GM23248 (cell line): ENCODE results near the gene ZMIZ1. TPM values are rescaled to one million over a fixed set of nuclear protein-coding genes. Genes with fewer than 3 reads are reported as not detected.

ENCODE experiments used
- DNase-seq: peaks from one replicate; pipeline ENCODE4 v3.0.0-alpha.2; 2015
- H2AFZ ChIP-seq: fragments of 200-600 bp; sonication (generic); 2 replicates; pipeline ENCODE4 v1.6.1; 2016; ENCODE audit warnings: antibody characterized with exemption
- H3F3A ChIP-seq: fragments of 200-600 bp; sonication (generic); 2 replicates; pipeline ENCODE4 v1.6.1; 2016; ENCODE audit warnings: mild to moderate bottlenecking, antibody characterized with exemption, mixed run types; ENCODE audit not compliant: insufficient read depth
- H3K27ac ChIP-seq: fragments of 200-600 bp; sonication (generic); 2 replicates; pipeline ENCODE4 v1.5.1; 2016; ENCODE audit warnings: mild to moderate bottlenecking
- H3K27me3 ChIP-seq: fragments of 200-600 bp; sonication (generic); replicated peaks from 2 replicates; pipeline ENCODE4 v1.6.1; 2016; ENCODE audit warnings: mild to moderate bottlenecking; ENCODE audit not compliant: insufficient read depth
- H3K36me3 ChIP-seq: fragments of 200-600 bp; sonication (generic); 2 replicates; pipeline ENCODE4 v1.6.1; 2016; ENCODE audit warnings: low read depth, mild to moderate bottlenecking
- H3K4me1 ChIP-seq: fragments of 200-600 bp; sonication (generic); 2 replicates; pipeline ENCODE4 v1.6.1; 2016; ENCODE audit warnings: mild to moderate bottlenecking; ENCODE audit not compliant: insufficient read depth
- H3K4me2 ChIP-seq: fragments of 200-600 bp; sonication (generic); one replicate; pipeline ENCODE4 v1.6.1; 2016; ENCODE audit warnings: mild to moderate bottlenecking; ENCODE audit not compliant: unreplicated experiment
- H3K4me3 ChIP-seq: fragments of 200-600 bp; sonication (generic); 2 replicates; pipeline ENCODE4 v1.5.1; 2016; ENCODE audit warnings: mild to moderate bottlenecking
- H3K79me2 ChIP-seq: fragments of 200-600 bp; sonication (generic); 2 replicates; pipeline ENCODE4 v1.6.1; 2016; ENCODE audit warnings: mild to moderate bottlenecking; ENCODE audit not compliant: insufficient read depth
- H3K9ac ChIP-seq: fragments of 200-600 bp; sonication (generic); 2 replicates; pipeline ENCODE4 v1.6.1; 2016; ENCODE audit warnings: mild to moderate bottlenecking
- H3K9me2 ChIP-seq: fragments of 200-600 bp; sonication (generic); 2 replicates; pipeline ENCODE4 v1.6.1; 2016; ENCODE audit warnings: mixed run types, mild to moderate bottlenecking, moderate library complexity; ENCODE audit not compliant: insufficient read depth
- H3K9me3 ChIP-seq: fragments of 200-600 bp; sonication (generic); one replicate; pipeline ENCODE4 v1.6.1; 2017; ENCODE audit warnings: low read depth
- H4K20me1 ChIP-seq: fragments of 200-600 bp; sonication (generic); 2 replicates; pipeline ENCODE4 v1.6.0; 2016; ENCODE audit not compliant: insufficient read depth
- EZH2 ChIP-seq: fragments of 200-600 bp; sonication (generic); IDR thresholded peaks from 2 replicates; pipeline ENCODE4 v1.6.1; 2018; ENCODE audit warnings: antibody characterized with exemption, mild to moderate bottlenecking; ENCODE audit not compliant: insufficient read depth, poor library complexity, severe bottlenecking
- EZH2phosphoT487 ChIP-seq: fragments of 200-600 bp; sonication (generic); IDR thresholded peaks from 2 replicates; pipeline ENCODE4 v1.6.1; 2018; ENCODE audit warnings: antibody characterized with exemption, moderate library complexity, mild to moderate bottlenecking, low read depth; ENCODE audit not compliant: insufficient read depth
- WGBS, 2 experiments: methylation state at CpG; one replicate each; pipeline ENCODE4 v1.1.6; 2015 to 2017; ENCODE audit warnings: low lambda C conversion rate in 2 of 2, low coverage in 1 of 2; ENCODE audit errors: missing lambda C conversion rate in 2 of 2; 5-methylcytosine and 5-hydroxymethylcytosine counted together
- in situ Hi-C: fragments of 300-500 bp; cut with MboI; formaldehyde crosslinking; loops from 2 replicates; pipeline ENCODE4 v1.15.0; 2020
- polyA plus RNA-seq: library from polyadenylated mRNA; unstranded; fragments of >200 nt; fragmentation: Nextera tagmentation; extraction: Ambion mirVana; gene quantifications from 2 replicates; pipeline ENCODE4 v1.2.1, GENCODE V29; 2016
- total RNA-seq: library from RNA; depleted of rRNA; stranded (reverse); fragments of >200 nt; shearing (Covaris generic); gene quantifications from 2 replicates; pipeline ENCODE4 v1.2.3, GENCODE V29; 2014

The ZMIZ1 gene
- total and polyA plus RNA-seq, 2 experiments from 2014 or later: 21.9 to 28.4 TPM

DNA sequence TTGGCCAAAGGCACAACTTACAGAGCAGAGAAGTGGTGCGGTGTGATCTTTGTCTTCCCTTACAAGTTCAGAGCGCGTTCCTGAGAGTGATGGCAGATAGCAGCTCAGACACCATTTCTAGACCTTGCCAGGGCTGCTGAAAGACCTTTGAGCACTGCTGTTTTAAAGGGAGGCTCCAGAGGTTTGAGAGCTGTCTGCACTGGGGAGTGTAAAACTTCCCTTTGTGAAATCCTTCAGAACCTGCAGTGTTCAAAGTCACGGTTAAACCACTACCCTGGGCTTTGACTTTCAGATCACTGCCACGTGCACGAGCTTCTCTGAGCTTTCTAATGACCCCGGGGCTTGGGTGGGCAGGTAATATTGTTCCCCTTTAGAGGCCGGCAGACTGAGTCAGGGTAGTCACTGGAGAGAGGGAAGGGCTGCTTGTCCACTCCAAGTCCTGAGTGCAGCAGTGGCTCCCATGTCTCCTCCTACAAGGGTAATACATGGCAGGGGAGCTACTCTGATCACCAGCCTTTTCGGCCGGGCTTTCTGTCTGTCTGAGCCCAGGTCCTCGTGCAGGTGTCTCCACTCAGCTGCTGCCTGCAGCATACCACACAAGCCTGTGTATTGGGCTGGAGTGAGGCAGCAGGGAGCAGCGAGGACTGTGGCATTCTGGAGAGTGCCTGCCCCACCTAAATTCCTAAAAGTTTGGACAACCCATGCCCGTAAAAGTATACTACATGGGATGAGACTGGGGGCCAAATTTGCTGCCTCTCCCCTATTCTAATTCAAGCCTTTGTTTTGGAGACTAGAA lies 63.3 kb downstream of the ZMIZ1 start:
- no peaks in the 10 kb centered on the region for H3K9me3 ChIP-seq
- H3K27ac ChIP-seq: no peak overlapping the region
- no peak overlapping the region for H3K4me2 ChIP-seq
- H3K79me2 ChIP-seq: peaks cover 99% of the 10 kb centered on the region
- H3K4me3 ChIP-seq: no peak overlapping the region
- no peak for DNase-seq
- H3K9me2 ChIP-seq: no peaks in the 10 kb centered on the region
- no peak overlapping the region for H3K9ac ChIP-seq
- H2AFZ ChIP-seq: no peak overlapping the region
- in situ Hi-C loops: no loop called here
- no peaks in the 10 kb centered on the region for H3K27me3 ChIP-seq
- TF ChIP-seq EZH2phosphoT487: no peak
- no peak for TF ChIP-seq EZH2
- peaks cover 14% of the 10 kb centered on the region for H3F3A ChIP-seq
- WGBS, 2 experiments: 84 to 85% methylated on average over 13 of the region's 13 CpGs
- peaks cover 7% of the 10 kb centered on the region; the same call in 1 of the 2 replicates for H3K36me3 ChIP-seq
- H4K20me1 ChIP-seq: no peaks in the 10 kb centered on the region
- H3K4me1 ChIP-seq: peaks cover 37% of the 10 kb centered on the region

- H3K4me2 ChIP-seq: no peak overlapping the region
- H3K36me3 ChIP-seq: peaks cover 7% of the 10 kb centered on the region; the same call in 1 of the 2 replicates
- H2AFZ ChIP-seq: no peak overlapping the region
- no peaks in the 10 kb centered on the region for H3K9me2 ChIP-seq
- no peaks in the 10 kb centered on the region for H3K9me3 ChIP-seq
- in situ Hi-C loops: no loop called here
- no peaks in the 10 kb centered on the region for H4K20me1 ChIP-seq
- TF ChIP-seq EZH2phosphoT487 (no peak), EZH2 (no peak)
- 86 to 92% methylated on average over 7 of the region's 7 CpGs for WGBS, 2 experiments
- H3K4me3 ChIP-seq: no peak overlapping the region
- peaks cover 100% of the 10 kb centered on the region for H3K79me2 ChIP-seq
- H3K4me1 ChIP-seq: peaks cover 29% of the 10 kb centered on the region
- H3F3A ChIP-seq: peaks cover 8% of the 10 kb centered on the region
- H3K27me3 ChIP-seq: no peaks in the 10 kb centered on the region
- H3K9ac ChIP-seq: no peak overlapping the region
- no peak for DNase-seq
- no peak overlapping the region for H3K27ac ChIP-seq
These were observed 64.1 kb downstream of the ZMIZ1 start for GRCh38 chr10:79132681-79133381.

GRCh38 chr10:79133416-79133815 lies 64.7 kb downstream of the ZMIZ1 start:
- H2AFZ ChIP-seq: no peak overlapping the region
- H3K9me3 ChIP-seq: no peaks in the 10 kb centered on the region
- H3K4me1 ChIP-seq: peaks cover 28% of the 10 kb centered on the region
- no peak overlapping the region for H3K4me2 ChIP-seq
- in situ Hi-C loops: no loop called here
- H3K9ac ChIP-seq: no peak overlapping the region
- DNase-seq: no peak
- no peaks in the 10 kb centered on the region for H3K9me2 ChIP-seq
- H3K4me3 ChIP-seq: no peak overlapping the region
- H3K36me3 ChIP-seq: peaks cover 7% of the 10 kb centered on the region; the same call in 1 of the 2 replicates
- no peak overlapping the region for H3K27ac ChIP-seq
- H3K79me2 ChIP-seq: peaks cover 100% of the 10 kb centered on the region
- no peaks in the 10 kb centered on the region for H3K27me3 ChIP-seq
- no peak for TF ChIP-seq EZH2
- TF ChIP-seq EZH2phosphoT487: no peak
- WGBS, 2 experiments: 91% methylated on average over 2 of the region's 2 CpGs
- no peaks in the 10 kb centered on the region for H4K20me1 ChIP-seq
- H3F3A ChIP-seq: peaks cover 6% of the 10 kb centered on the region

DNA sequence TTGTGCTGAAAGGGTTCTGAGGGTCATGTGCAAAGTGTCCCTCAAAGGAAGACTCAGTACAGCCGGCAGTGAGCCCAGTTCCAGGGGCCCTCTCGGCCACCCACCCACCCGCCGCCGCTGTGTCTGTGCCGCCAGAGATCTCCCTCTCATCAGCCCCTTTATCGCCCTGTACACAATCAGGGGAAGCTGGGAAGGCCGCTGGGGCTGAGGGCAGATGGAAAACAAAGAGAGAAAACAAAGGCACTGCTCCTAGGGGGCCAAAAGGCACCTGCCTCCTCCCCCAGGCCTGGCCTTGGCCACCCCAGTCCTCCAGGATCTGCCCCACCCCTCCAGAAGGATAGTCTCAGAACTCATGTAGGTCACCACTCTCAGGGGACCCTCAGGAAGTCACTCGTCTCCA lies 67.0 kb downstream of the ZMIZ1 start:
- Histone ChIP-seq H3K4me1 (peaks cover 27% of the 10 kb centered on the region), H3K79me2 (peaks cover 100% of the 10 kb centered on the region), H2AFZ (no peak overlapping the region), H4K20me1 (no peaks in the 10 kb centered on the region), H3F3A (peaks cover 16% of the 10 kb centered on the region), H3K4me3 (no peak overlapping the region), H3K27me3 (no peaks in the 10 kb centered on the region), H3K4me2 (no peak overlapping the region), H3K9me3 (no peaks in the 10 kb centered on the region), H3K27ac (no peak overlapping the region), H3K9me2 (no peaks in the 10 kb centered on the region), H3K9ac (no peak overlapping the region), H3K36me3 (peaks cover 14% of the 10 kb centered on the region; the same call in 1 of the 2 replicates)
- in situ Hi-C loops: no loop called here
- DNase-seq: no peak
- no peak for TF ChIP-seq EZH2phosphoT487
- TF ChIP-seq EZH2: no peak
- WGBS, 2 experiments: 89 to 91% methylated on average over 9 of the region's 9 CpGs
